Measurements from ENCODE around the gene SYNE2.
"Not testable (repeated sequence)": the region's sequence is repeated elsewhere in the genome, so short reads cannot be mapped to it uniquely, and the experiment has no call there.

SYNE2 gene

GRCh38 chr14:63870753-63871037, 17.9 kb downstream of the SYNE2 start:
- not testable (repeated sequence) for DNase-seq

DNA sequence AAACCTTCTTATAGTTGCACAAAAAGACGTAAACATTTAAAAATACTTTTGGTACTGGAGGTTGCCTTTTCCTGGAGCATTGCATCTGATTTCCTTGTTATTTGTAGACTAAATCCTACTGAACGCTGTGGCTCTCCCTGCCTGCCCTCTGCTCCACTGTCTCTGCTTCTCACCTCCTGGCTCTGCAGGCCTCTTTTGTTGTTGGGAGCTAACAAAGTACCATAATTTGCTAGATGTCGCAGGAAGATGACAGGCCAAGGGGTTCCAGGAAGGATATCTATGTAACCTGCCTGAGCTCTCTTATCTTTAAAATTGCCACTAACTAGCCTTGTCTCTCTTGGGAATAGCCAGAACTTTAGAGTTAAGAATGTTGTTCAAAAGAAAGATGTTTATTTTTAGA, 21.4 kb downstream of the SYNE2 start:
- no peak for DNase-seq

DNA sequence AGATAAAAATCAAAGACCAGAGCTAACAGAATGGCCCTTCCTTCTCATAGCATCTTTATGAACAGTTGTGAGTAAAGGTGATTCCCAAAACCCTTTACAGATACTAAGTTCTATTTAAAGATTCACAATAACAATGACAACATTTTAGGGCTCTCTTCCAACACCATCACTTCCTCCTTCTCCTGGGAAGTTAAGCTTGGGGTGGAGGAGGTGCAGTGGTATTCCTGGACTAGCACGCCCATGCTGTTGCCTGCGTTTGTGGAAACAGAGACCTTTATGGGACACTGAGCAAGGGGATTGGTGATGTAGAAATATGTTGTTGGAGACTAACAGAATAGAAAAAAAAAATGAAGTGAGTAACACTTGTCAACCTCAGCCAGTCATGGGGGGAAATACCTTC, 22.5 kb downstream of the SYNE2 start:
- DNase-seq = no peak

DNA sequence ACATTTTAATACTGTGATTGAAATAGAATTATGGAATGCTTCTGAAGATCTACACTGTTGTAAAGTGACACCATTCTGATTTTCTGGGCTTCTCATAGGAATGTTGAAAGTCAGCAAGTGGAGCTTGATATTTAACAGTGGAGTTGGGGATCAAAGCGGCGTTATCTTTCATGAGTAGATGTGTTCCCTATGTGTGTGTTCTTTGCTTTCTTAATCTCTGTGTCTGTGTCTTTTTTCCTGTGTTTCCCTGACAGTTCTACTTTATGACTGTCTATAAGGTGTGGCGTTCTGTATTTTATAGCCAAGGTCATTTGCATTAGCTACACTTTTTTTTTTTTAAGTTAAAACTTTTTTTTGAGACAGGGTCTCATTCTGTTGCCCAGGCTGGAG, 24.7 kb downstream of the SYNE2 start:
- no peak for DNase-seq

DNA sequence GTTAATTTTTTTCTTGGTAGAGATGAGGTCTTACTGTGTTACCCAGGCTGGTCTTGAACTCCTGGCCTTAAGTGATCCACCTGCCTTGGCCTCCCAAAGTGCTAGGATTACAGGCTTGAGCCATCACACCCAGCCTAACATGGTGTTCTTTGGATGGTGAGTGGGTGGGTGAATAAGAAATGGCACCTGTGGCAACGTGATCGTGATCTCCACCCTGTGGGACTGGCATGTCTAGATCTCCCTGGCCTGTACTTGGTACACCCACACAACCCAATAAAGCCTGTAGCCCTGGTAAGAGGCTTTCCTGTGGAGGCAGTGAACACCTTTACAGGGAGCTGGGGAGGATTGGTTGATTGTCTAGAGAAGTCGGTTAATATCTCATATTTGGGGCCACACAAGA, 25.2 kb downstream of the SYNE2 start:
- DNase-seq = no peak

DNA sequence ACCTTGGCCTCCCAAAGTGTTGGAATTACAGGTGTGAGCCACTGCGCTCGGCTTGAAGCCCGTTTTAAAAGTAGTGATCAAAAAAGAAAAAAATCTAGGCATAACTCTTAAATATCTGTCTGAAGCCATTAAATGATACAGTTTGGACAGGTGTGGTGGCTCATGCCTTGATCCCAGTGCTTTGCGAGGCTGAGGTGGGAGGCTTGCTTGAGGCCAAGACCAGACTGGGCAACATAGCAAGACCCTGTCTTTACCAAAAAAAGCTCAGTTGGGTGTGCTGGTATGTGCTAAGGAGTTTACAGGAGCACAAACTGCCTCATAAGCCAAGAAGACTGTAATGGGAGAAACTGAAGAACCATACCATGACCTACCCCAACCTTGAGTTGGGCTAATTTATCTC, 26.0 kb downstream of the SYNE2 start:
- DNase-seq = no peak

DNA sequence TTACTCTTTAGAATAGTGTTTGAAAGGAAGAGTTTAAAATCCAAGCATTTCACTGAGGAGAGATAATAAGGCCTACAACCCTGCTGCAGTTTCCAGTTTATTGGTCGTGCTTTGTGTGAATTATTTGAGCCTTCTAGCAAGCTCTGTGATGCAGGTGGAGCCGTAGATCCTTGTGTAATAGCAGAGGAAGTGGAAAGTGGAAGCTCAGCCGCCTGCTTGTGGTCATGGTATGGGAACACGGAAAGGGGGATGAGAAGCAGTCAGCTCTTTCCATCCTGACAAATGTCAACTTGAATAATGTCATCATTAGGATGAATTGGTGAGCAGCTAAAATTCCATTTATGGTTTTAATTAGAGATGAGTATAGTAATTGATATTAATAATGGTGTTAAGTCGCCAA, 29.1 kb downstream of the SYNE2 start:
- no peak for DNase-seq

DNA sequence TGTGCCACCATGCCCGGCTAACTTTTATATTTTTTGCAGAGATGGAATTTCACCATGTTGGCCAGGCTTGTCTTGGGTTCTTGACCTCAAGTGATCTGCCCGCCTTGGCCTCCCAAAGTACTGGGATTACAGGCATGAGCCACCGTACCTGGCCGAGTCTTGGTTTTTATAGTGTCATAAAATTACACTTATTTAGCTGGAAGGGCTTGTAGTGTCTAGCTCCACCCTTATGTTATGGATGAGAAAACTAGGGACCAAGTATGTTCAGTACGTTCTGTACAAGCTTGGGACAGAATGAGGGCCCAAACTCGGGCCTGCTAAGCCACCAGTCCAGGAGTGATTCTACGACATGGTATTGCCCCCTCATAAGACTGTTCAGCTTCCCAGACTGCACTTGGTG, 35.1 kb downstream of the SYNE2 start:
- no peak for DNase-seq

DNA sequence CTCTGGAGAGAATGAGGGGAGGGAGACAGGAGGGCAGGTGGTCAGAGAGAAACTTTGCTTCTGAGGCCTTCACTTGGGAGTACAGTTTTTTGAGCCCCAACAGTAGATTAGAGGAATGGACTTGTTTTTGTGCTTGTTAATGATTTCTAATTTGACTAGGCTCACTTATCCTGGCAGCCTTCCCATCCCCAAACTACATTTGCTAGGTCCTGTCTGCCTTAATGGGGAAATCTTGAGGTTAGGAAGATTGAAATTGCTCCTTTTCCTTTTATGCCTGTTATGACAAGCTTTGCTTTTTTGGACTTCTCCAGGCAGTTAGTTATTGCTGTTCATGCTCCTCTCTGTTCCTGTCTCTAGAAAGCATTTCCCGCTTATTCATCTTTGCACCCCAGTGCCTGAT, 37.7 kb downstream of the SYNE2 start:
- no peak for DNase-seq

DNA sequence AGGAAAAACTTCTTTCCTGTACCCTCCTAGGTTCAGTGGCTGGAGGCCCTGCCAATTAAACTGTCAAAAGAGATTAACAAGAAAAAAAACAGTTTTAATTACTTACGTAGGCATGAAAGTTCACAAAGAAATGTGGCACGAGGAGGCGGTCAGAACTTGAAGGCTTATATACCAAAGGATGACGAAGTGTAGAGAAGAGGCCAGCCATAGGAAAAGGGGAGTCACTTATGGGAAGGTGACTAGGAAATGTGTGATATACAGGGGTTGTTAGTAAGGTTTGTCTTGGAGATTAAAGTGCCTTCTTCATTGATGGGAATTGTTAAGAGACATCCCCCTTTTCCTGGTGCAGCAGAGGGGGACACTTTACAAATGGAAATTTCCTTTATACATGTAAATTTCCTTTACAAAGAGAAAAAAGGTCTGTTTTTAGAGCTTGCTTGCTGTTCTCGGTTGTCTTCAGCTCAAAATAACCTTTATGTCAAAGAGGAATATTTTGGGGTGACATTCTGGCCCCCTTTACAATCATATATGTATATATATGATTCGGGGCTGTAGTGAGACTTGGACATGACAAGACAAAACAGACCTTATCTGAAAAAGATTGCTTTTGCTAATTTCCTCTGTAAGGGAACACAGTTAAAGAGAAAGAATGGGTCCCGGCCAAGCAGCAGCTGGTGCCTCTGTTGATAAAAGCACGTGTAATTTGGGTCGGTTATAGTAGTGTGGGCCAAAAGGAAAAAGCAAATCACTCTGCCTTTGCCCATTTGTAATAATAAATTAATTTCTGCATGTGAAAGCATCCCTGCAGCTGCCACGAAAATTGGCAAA, 38.6 kb downstream of the SYNE2 start:
- no peak for DNase-seq

DNA sequence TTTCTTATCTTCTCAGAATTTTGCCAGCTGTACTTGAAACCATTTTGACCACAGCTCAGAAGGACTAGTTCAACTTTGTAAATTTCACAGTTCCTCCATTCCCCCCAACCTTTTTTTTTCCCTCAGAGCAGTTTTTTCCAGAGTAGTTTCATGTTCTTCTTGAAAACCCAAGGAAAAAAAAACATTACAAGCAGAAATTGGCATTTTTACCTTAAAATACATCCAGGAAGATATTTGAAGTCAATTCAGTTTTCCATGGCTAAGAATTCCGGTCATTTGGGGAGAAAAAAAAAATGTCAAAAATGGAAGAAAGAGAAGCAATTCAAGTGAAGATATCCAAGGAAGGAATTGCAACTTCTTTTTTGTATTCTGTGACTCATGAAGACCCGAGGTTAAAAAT, 39.5 kb downstream of the SYNE2 start:
- no peak for DNase-seq

DNA sequence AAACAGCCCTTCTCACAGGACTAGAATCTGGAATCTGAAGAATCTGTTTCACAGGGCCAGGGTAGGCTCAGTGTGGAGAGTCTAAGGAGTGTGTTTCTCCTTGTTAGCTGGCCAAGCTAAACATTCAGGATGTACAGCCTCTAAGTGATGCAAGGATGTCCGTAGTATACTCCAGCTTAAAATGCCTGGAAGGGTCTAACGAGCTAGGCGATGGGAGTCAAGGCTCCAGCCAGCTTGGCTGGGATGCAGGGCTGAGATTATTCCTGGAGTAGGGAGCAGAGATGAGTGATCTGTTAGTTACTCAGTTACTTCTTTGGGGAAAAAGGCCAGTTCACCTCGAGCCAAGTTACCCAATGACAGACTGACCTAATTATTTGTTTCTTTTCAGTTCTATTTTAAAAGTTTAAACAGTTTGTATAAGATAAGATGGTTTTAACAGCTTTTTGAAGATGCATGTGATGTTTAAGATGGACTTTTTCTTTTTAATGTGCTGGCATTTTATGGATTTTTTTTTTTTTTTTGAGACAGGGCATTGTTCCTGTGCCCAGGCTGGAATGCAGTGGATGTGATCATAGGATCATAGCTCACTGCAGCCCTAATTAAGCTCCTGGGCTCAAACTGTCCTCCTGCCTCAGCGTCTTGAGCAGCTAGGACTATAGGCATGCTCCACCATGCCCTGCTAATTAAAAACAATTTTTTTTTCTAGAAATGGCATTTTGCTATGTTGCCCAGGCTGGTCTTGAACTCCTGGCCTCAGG, 41.1 kb downstream of the SYNE2 start:
- DNase-seq = no peak

DNA sequence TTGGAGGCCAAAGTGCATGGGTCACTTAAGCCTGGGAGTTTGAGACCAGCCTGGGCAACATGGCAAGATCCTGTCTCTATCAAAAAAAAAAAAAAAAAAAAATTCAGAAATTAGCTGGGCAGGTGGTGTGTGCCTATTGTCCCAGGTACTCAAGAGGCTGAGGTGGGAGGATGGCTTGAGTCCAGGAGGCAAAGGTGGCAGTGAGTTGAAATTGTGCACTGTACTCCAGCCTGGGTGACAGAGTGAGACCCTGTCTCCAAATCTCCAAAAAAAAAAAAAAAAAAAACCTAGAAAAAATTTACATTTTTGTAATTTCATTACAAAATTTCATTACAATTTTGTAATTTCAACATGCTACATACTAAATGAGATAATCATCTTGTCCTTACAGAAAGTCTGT, 42.7 kb downstream of the SYNE2 start:
- no peak for DNase-seq

DNA sequence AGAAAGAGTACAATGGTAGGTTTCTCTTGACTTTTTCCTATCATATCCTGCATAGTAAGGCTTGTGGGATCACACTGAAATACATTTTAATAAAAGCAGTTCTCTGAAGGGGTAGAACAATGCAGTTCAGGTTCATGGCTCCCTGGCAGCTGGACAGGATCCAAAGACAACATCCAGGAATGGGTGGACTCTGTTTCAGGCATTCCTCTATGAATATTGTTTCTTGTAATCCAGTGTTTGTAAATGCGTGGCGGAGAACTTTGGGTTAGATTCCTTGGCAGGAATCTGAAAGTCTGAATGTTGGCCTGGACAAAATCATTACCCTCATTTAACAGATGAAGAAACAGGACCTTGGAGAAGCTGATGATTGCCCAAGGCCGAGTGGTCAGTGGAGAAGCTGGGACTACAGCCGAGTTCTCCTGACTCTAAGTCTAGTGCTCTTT, 43.5 kb downstream of the SYNE2 start:
- no peak for DNase-seq

- DNase-seq = no peak
These were observed 44.9 kb downstream of the SYNE2 start for GRCh38 chr14:63897721-63898163.

DNA sequence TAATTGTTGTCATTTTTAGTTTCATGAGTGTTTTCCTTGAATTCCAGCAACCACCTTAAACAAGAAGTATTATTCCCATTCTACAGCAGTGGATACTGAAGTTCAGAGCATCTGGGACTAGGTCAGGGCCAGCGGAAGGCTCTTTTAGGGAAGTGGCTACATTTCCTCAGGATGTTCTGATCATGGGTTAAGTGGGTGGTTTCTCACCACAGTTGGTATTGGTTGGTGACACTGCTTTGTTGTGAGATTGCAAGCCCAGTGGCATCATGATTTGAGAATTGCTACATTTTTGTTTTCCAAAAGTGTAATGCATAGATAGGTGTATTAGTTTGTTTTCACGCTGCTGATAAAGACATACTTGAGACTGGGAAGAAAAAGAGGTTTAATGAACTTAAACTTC, 47.1 kb downstream of the SYNE2 start:
- no peak for DNase-seq

- no peak for DNase-seq
These were observed 48.8 kb downstream of the SYNE2 start for GRCh38 chr14:63901434-63902085.

DNA sequence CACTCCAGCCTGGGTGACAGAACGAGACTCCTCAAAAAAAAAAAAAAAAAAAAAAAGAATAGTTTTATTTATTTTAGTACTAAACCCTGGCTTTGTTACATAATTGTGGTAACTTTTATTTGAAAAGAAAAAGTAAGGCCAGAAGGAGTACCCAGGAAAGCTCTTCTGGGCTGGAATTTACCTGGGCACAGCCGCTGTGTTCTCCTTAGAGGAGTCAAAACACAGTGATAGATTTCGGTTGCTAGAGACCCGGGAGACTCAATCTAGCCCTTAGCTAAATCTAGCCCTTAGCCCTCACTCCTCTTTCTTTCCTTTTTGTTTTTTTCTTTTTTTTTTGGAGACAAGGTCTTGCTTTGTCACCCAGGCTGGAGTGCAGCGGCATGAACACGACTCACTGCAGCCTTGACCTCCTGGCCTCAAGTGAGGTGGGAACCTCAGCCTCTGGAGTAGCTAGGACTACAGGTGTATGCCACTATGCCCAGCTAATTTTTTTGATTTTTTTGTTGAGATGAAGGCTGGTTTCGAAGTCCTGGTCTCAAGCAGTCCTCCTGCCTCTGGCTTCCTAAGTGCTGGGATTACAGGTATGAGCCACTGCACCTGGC, 49.7 kb downstream of the SYNE2 start:
- DNase-seq = no peak

GRCh38 chr14:63904724-63905123, 51.9 kb downstream of the SYNE2 start:
- no peak for DNase-seq

DNA sequence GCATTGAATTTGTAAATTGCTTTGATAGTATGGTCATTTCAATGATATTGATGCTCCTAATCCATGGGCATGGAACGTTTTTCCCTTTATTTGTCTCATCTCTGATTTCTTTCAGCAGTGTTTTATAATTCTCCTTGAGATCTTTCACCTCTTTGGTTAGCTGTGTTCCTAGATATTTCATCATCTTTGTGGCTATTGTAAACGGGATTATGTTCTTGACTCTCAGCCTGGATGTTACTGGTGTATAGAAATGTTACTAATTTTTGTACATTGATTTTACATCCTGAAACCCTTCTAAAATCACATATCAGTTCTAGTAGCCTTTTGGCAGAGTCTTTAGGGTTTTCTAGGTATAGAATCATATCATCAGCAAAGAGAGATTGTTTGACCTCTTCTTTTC, 52.6 kb downstream of the SYNE2 start:
- no peak for DNase-seq

GRCh38 chr14:63908667-63909264, 56.0 kb downstream of the SYNE2 start:
- DNase-seq = no peak

DNA sequence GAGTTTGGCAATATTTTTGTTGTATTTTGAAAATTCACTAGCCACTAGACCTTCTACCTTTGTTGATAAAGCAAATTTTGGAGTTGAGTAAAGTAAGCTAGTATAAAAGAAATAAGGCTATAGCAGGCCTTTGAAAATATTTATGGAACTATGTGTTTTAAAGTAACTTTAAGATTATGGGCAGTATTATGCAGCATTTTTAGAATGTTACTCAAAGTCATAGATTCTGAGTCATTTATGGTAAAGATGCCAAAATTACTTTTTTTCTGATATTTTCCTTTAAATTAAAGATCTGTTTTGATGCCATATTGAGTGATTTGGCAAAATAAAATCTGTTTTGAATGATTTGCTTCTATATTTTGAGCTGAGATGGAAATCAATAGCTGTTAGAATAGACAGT, 57.2 kb downstream of the SYNE2 start:
- no peak for DNase-seq
